HCT116 (cell line): ENCODE data around the gene PPP2R5C.
A peak's percentile ranks its signal among the peaks of the same experiment; 100 is the strongest.

Source experiments
- CEBPB ChIP-seq: IDR thresholded peaks from 2 replicates; pipeline ENCODE4 v1.6.1; 2012; ENCODE audit warnings: low read depth
- EZH2 ChIP-seq: fragments of 200-600 bp; sonication (generic); IDR thresholded peaks from 2 replicates; pipeline ENCODE4 v1.6.1; 2017; ENCODE audit warnings: antibody characterized with exemption, mixed run types
- JUND ChIP-seq: IDR thresholded peaks from 2 replicates; pipeline ENCODE4 v1.6.1; 2012
- POLR2AphosphoS5 ChIP-seq: IDR thresholded peaks from 2 replicates; pipeline ENCODE4 v1.6.1; 2011; ENCODE audit warnings: mild to moderate bottlenecking, low read depth, low read length, moderate library complexity
- SIN3A ChIP-seq: IDR thresholded peaks from 2 replicates; pipeline ENCODE4 v1.6.1; 2012; ENCODE audit warnings: low read depth
- TF ChIP-seq, protein P1 (sequence below), 3 experiments: fragments of 200-600 bp in 1 of 3; sonication (generic) in 1 of 3; IDR thresholded peaks in 2 of 3; conservative IDR thresholded peaks in 1 of 3; 2 replicates each; pipeline ENCODE4 v1.5.1; 2012 to 2017; ENCODE audit warnings: low read depth in 2 of 3, low read length in 2 of 3, antibody characterized with exemption in 1 of 3, borderline replicate concordance in 1 of 3, control low read depth in 1 of 3, mild to moderate bottlenecking in 1 of 3, mixed read lengths in 1 of 3, mixed run types in 1 of 3, moderate library complexity in 1 of 3; ENCODE audit not compliant: insufficient read depth in 1 of 3
- TF ChIP-seq, protein P2 (sequence below): IDR thresholded peaks from 2 replicates; pipeline ENCODE4 v1.6.1; 2011; ENCODE audit warnings: mild to moderate bottlenecking, low read length, moderate library complexity; ENCODE audit not compliant: insufficient replicate concordance; ENCODE audit errors: extremely low read depth
- TF ChIP-seq, protein P3 (sequence below): IDR thresholded peaks from 2 replicates; pipeline ENCODE4 v1.6.1; 2012; ENCODE audit warnings: low read depth

DNA sequence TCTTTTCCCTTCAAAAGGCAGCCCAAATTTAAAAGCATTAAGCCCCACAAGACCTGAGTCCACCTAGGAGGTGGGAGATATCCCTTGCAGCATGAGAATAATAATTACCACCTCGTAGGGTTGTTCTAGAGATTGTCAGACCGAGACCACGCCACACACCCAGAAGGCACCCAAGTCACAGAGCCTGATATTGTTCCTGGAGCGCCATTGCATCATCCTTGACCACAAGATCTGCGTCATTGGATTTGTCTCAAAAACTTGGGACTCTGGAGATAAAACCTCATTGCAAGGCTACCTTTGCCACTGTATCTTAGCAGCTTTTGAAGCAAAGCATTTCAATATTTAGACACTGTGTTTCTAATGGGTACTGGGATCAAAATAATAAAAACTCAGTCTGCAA is 29.4 kb upstream of the PPP2R5C start:
- TF ChIP-seq, protein P1, sequence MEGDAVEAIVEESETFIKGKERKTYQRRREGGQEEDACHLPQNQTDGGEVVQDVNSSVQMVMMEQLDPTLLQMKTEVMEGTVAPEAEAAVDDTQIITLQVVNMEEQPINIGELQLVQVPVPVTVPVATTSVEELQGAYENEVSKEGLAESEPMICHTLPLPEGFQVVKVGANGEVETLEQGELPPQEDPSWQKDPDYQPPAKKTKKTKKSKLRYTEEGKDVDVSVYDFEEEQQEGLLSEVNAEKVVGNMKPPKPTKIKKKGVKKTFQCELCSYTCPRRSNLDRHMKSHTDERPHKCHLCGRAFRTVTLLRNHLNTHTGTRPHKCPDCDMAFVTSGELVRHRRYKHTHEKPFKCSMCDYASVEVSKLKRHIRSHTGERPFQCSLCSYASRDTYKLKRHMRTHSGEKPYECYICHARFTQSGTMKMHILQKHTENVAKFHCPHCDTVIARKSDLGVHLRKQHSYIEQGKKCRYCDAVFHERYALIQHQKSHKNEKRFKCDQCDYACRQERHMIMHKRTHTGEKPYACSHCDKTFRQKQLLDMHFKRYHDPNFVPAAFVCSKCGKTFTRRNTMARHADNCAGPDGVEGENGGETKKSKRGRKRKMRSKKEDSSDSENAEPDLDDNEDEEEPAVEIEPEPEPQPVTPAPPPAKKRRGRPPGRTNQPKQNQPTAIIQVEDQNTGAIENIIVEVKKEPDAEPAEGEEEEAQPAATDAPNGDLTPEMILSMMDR (IDR thresholded peaks at IDR 0.05 in 2 of 3, conservative IDR thresholded peaks at IDR 0.05 in 1 of 3; ENCODE audit: borderline replicate concordance in 1 of 3, insufficient read depth in 1 of 3, low read depth in 2 of 3, low read length in 2 of 3), result no peak
- TF ChIP-seq EZH2 (no peak), POLR2AphosphoS5 (no peak), JUND (no peak), SIN3A (no peak), CEBPB (peak; percentile 83)
- TF ChIP-seq, protein P2, sequence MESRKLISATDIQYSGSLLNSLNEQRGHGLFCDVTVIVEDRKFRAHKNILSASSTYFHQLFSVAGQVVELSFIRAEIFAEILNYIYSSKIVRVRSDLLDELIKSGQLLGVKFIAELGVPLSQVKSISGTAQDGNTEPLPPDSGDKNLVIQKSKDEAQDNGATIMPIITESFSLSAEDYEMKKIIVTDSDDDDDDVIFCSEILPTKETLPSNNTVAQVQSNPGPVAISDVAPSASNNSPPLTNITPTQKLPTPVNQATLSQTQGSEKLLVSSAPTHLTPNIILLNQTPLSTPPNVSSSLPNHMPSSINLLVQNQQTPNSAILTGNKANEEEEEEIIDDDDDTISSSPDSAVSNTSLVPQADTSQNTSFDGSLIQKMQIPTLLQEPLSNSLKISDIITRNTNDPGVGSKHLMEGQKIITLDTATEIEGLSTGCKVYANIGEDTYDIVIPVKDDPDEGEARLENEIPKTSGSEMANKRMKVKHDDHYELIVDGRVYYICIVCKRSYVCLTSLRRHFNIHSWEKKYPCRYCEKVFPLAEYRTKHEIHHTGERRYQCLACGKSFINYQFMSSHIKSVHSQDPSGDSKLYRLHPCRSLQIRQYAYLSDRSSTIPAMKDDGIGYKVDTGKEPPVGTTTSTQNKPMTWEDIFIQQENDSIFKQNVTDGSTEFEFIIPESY, result no peak
- TF ChIP-seq, protein P3, sequence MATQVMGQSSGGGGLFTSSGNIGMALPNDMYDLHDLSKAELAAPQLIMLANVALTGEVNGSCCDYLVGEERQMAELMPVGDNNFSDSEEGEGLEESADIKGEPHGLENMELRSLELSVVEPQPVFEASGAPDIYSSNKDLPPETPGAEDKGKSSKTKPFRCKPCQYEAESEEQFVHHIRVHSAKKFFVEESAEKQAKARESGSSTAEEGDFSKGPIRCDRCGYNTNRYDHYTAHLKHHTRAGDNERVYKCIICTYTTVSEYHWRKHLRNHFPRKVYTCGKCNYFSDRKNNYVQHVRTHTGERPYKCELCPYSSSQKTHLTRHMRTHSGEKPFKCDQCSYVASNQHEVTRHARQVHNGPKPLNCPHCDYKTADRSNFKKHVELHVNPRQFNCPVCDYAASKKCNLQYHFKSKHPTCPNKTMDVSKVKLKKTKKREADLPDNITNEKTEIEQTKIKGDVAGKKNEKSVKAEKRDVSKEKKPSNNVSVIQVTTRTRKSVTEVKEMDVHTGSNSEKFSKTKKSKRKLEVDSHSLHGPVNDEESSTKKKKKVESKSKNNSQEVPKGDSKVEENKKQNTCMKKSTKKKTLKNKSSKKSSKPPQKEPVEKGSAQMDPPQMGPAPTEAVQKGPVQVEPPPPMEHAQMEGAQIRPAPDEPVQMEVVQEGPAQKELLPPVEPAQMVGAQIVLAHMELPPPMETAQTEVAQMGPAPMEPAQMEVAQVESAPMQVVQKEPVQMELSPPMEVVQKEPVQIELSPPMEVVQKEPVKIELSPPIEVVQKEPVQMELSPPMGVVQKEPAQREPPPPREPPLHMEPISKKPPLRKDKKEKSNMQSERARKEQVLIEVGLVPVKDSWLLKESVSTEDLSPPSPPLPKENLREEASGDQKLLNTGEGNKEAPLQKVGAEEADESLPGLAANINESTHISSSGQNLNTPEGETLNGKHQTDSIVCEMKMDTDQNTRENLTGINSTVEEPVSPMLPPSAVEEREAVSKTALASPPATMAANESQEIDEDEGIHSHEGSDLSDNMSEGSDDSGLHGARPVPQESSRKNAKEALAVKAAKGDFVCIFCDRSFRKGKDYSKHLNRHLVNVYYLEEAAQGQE, result no peak
